Fibroblast of lung (primary cell): ENCODE measurements around the gene TFAP2C.

Experiments used
- CTCF ChIP-seq, 2 donors: IDR thresholded peaks in 1 of 2; conservative IDR thresholded peaks in 1 of 2; 1 replicate in 1 of 2; 2 replicates in 1 of 2; pipeline ENCODE4 v1.5.1; 2011 to 2012; ENCODE audit warnings: low read length in 2 of 2, control low read depth in 1 of 2, inconsistent platforms in 1 of 2, low read depth in 1 of 2, mild to moderate bottlenecking in 1 of 2
- EZH2 ChIP-seq: IDR thresholded peaks from 2 replicates; pipeline ENCODE4 v1.5.1; 2012; ENCODE audit warnings: low read length, control low read depth, mild to moderate bottlenecking; ENCODE audit errors: missing control alignments

GRCh38 chr20:56676001-56676400, 46.9 kb downstream of the TFAP2C start:
- no peak for TF ChIP-seq CTCF (conservative IDR thresholded peaks at IDR 0.05 in 1 of 2, IDR thresholded peaks at IDR 0.05 in 1 of 2; ENCODE audit: low read depth in 1 of 2, low read length in 2 of 2)
- no peak for TF ChIP-seq EZH2
